CD14-positive monocyte (primary cell): Measurements from ENCODE around the gene APBA2. TPM values are rescaled to one million over a fixed set of nuclear protein-coding genes. Genes with fewer than 3 reads are reported as not detected.

ENCODE experiments used
- DNase-seq, 3 donors: peaks; one replicate each; pipeline ENCODE4 v3.0.0-alpha.2; 2011 to 2022
- H2AFZ ChIP-seq: 2 replicates; pipeline ENCODE4 v1.6.0; 2012; ENCODE audit warnings: mild to moderate bottlenecking, low read depth, low read length, inconsistent platforms; ENCODE audit not compliant: insufficient read depth, poor library complexity, severe bottlenecking
- H3K27ac ChIP-seq, 2 donors: 1 replicate in 1 of 2; 2 replicates in 1 of 2; pipeline ENCODE4 v1.5.1; 2012 to 2013; ENCODE audit warnings: low read length in 2 of 2, control low read depth in 1 of 2, inconsistent platforms in 1 of 2, low read depth in 1 of 2, mild to moderate bottlenecking in 1 of 2
- H3K27me3 ChIP-seq, 2 donors: one replicate each; pipeline versions ENCODE4 v1.6.0 to v1.6.1; 2011 to 2013; ENCODE audit warnings: low read length in 2 of 2; ENCODE audit not compliant: control insufficient read depth in 2 of 2, insufficient read depth in 2 of 2
- H3K36me3 ChIP-seq, 2 donors: replicated peaks in 1 of 2; 1 replicate in 1 of 2; 2 replicates in 1 of 2; pipeline versions ENCODE4 v1.5.1 to v1.6.1; 2012 to 2013; ENCODE audit warnings: low read length in 2 of 2, control low read depth in 1 of 2, inconsistent platforms in 1 of 2, mild to moderate bottlenecking in 1 of 2; ENCODE audit not compliant: insufficient read depth in 2 of 2, control insufficient read depth in 1 of 2
- H3K4me1 ChIP-seq, 2 donors: 1 replicate in 1 of 2; 2 replicates in 1 of 2; pipeline versions ENCODE4 v1.5.1 to v1.6.1; 2012 to 2013; ENCODE audit warnings: low read length in 2 of 2, control low read depth in 1 of 2, inconsistent platforms in 1 of 2, mild to moderate bottlenecking in 1 of 2, moderate library complexity in 1 of 2; ENCODE audit not compliant: insufficient read depth in 2 of 2, control insufficient read depth in 1 of 2
- H3K4me2 ChIP-seq: replicated peaks from 2 replicates; pipeline ENCODE3; 2012; ENCODE audit warnings: low read length, moderate library complexity, mild to moderate bottlenecking; ENCODE audit not compliant: poor library complexity, severe bottlenecking; ENCODE audit errors: extremely low read depth
- H3K4me3 ChIP-seq, 3 experiments: fragments of 200-600 bp in 1 of 3; sonication (generic) in 1 of 3; replicated peaks in 1 of 3; 1 replicate in 2 of 3; 2 replicates in 1 of 3; pipeline ENCODE4 v1.5.1; 2011 to 2013; ENCODE audit warnings: low read length in 3 of 3, mild to moderate bottlenecking in 3 of 3, control low read depth in 2 of 3, low read depth in 2 of 3, inconsistent platforms in 1 of 3, moderate library complexity in 1 of 3
- H3K79me2 ChIP-seq: 2 replicates; pipeline ENCODE4 v1.6.0; 2012; ENCODE audit warnings: mild to moderate bottlenecking, control low read depth, inconsistent platforms, low read length, moderate library complexity; ENCODE audit not compliant: insufficient read depth
- H3K9ac ChIP-seq: 2 replicates; pipeline ENCODE4 v1.6.0; 2017; ENCODE audit warnings: low read length, mild to moderate bottlenecking; ENCODE audit not compliant: insufficient read depth, poor library complexity, severe bottlenecking
- H3K9me3 ChIP-seq, 2 donors: replicated peaks in 1 of 2; 1 replicate in 1 of 2; 2 replicates in 1 of 2; pipeline versions ENCODE4 v1.5.1 to v1.6.1; 2012 to 2013; ENCODE audit warnings: low read length in 2 of 2, control low read depth in 1 of 2; ENCODE audit not compliant: control insufficient read depth in 1 of 2, insufficient read depth in 1 of 2
- H4K20me1 ChIP-seq: 2 replicates; pipeline ENCODE4 v1.6.0; 2012; ENCODE audit warnings: mild to moderate bottlenecking, low read length, control low read depth, moderate library complexity; ENCODE audit not compliant: insufficient read depth
- H3K27ac Mint-ChIP-seq, 7 donors: one replicate each; pipeline ENCODE4 v1.8.0; 2020; ENCODE audit warnings: mild to moderate bottlenecking in 7 of 7, mixed read lengths in 7 of 7, moderate library complexity in 6 of 7, inconsistent platforms in 2 of 7
- H3K27me3 Mint-ChIP-seq, 3 donors: one replicate each; pipeline ENCODE4 v1.8.0; 2021 to 2022; ENCODE audit warnings: low read depth in 3 of 3, mild to moderate bottlenecking in 3 of 3, mixed read lengths in 3 of 3, moderate library complexity in 3 of 3, inconsistent platforms in 1 of 3
- H3K36me3 Mint-ChIP-seq, 2 donors: one replicate each; pipeline ENCODE4 v1.8.0; 2020; ENCODE audit warnings: mixed read lengths in 2 of 2, inconsistent platforms in 1 of 2, mild to moderate bottlenecking in 1 of 2
- H3K4me1 Mint-ChIP-seq: one replicate; pipeline ENCODE4 v1.8.0; 2020; ENCODE audit warnings: mild to moderate bottlenecking, mixed read lengths
- H3K4me3 Mint-ChIP-seq, 2 donors: one replicate each; pipeline ENCODE4 v1.8.0; 2020; ENCODE audit warnings: mild to moderate bottlenecking in 2 of 2, mixed read lengths in 2 of 2, moderate library complexity in 1 of 2
- H3K9me3 Mint-ChIP-seq, 7 donors: one replicate each; pipeline ENCODE4 v1.8.0; 2020 to 2022; ENCODE audit warnings: mixed read lengths in 7 of 7, mild to moderate bottlenecking in 6 of 7, moderate library complexity in 6 of 7, inconsistent platforms in 2 of 7
- CTCF ChIP-seq: fragments of 200-600 bp; IDR thresholded peaks from one replicate; pipeline ENCODE4 v1.8.0; 2022; ENCODE audit warnings: antibody characterized with exemption, mild to moderate bottlenecking
- WGBS: methylation state at CpG from one replicate; pipeline ENCODE4 v1.1.5; 2013; ENCODE audit warnings: missing lambda C conversion rate; ENCODE audit not compliant: insufficient coverage; 5-methylcytosine and 5-hydroxymethylcytosine counted together
- intact Hi-C, 2 donors: fragments of 100-400 bp; cut with micrococcal nuclease; formaldehyde crosslinking; loops; one replicate each; pipeline versions ENCODE4 v1.15.0 to v1.15.1; 2023
- polyA plus RNA-seq, 3 donors: library from polyadenylated mRNA; depleted of rRNA in 1 of 3; unstranded in 2 of 3; stranded (reverse) in 1 of 3; fragments of 300-500 nt in 2 of 3; fragments of >200 nt in 1 of 3; fragmentation: Illumina TruSeq in 2 of 3; gene quantifications; 1 replicate in 2 of 3; 2 replicates in 1 of 3; pipeline ENCODE4 v1.2.3, GENCODE V29; 2012 to 2021

APBA2 gene
- polyA plus RNA-seq, 3 donors, result 0.30 TPM; not detected in 2

- intact Hi-C loops, result no loop called here
- Histone ChIP-seq H3K9ac (no peak overlapping the region), H3K36me3 (no peaks in the 10 kb centered on the region), H3K9me3 (no peaks in the 10 kb centered on the region), H3K27me3 (no peaks in the 10 kb centered on the region), H4K20me1 (no peaks in the 10 kb centered on the region), H3K4me2 (no peak overlapping the region), H3K79me2 (no peaks in the 10 kb centered on the region), H2AFZ (no peak overlapping the region), H3K27ac (no peak overlapping the region), H3K4me1 (no peaks in the 10 kb centered on the region), H3K4me3 (no peak overlapping the region)
- TF ChIP-seq CTCF, result no peak
- DNase-seq, result no peak
- Mint-ChIP-seq H3K4me3 (no peak overlapping the region), H3K9me3 (peaks cover 0 to 3% (median 0%) of the 10 kb centered on the region in 7 donors), H3K4me1 (no peaks in the 10 kb centered on the region), H3K36me3 (no peaks in the 10 kb centered on the region), H3K27ac (no peak overlapping the region), H3K27me3 (peaks cover 2 to 9% (median 4%) of the 10 kb centered on the region in 3 donors)
- WGBS, result 75% methylated on average over 6 of the region's 13 CpGs
Observed at GRCh38 chr15:29039466-29040369, 153.9 kb downstream of the APBA2 start.

- no peaks in the 10 kb centered on the region for H3K4me1 ChIP-seq
- 78% methylated on average over 4 of the region's 8 CpGs for WGBS
- no peaks in the 10 kb centered on the region for H3K27me3 ChIP-seq
- peaks cover 2 to 9% (median 4%) of the 10 kb centered on the region in 3 donors for H3K27me3 Mint-ChIP-seq
- no peak overlapping the region for H3K4me2 ChIP-seq
- no peak overlapping the region for H3K27ac Mint-ChIP-seq
- peaks cover 0 to 3% (median 0%) of the 10 kb centered on the region in 7 donors for H3K9me3 Mint-ChIP-seq
- TF ChIP-seq CTCF, result no peak
- no peak overlapping the region for H3K4me3 Mint-ChIP-seq
- no peak overlapping the region for H3K27ac ChIP-seq
- H3K9ac ChIP-seq, result no peak overlapping the region
- no peak overlapping the region for H2AFZ ChIP-seq
- no peaks in the 10 kb centered on the region for H3K4me1 Mint-ChIP-seq
- no peak for DNase-seq
- H3K79me2 ChIP-seq, result no peaks in the 10 kb centered on the region
- no peaks in the 10 kb centered on the region for H4K20me1 ChIP-seq
- H3K4me3 ChIP-seq, result no peak overlapping the region
- no peaks in the 10 kb centered on the region for H3K36me3 Mint-ChIP-seq
- H3K36me3 ChIP-seq, result no peaks in the 10 kb centered on the region
- no peaks in the 10 kb centered on the region for H3K9me3 ChIP-seq
- intact Hi-C loops, result no loop called here
Observed at GRCh38 chr15:29040370-29040751, 154.6 kb downstream of the APBA2 start.
